ENCODE data around the gene LEMD2.
"Not testable (repeated sequence)": the region's sequence is repeated elsewhere in the genome, so short reads cannot be mapped to it uniquely, and the experiment has no call there.

The LEMD2 gene

DNA sequence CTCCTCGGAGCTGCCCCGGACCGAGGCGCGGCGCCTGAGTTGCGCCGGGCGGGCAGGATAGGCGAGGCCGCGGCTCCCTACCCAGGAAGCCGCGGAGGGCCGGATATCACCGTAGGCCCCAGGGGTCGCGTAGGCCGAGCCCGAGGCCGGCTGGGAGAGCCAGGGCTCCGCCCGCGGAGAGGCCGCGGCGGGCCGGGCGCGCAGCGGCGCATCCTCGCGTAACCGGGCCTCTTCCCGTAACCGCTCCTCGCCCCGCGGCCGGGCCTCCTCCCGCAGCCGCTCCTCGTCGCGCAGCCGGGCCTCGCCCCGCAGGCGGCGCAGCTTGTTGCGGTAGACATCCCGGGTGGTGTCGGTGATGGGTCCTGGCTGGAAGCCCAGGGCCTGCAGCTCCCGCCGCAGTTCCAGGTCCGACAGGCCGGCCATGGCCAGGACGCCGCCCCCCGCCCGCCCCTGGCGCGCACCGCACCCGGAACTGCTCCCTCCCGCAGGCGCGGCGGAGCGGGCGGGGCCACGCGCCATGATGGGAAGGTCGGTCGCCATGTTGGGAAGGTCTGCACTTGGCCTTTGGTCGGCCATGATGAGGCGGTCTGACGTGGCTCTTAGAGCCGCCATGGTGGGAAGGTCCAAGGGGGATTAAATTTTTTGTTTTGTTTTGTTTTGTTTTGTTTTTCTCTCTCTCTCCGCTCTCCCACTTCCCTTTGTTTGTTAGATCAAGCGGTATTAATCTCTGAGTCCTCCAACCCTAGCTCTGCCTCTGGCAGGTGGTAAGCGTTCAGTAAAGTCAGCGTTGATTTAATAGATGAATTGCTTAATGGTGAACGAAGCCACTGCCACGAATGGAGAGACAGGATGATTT is at the start of gene LEMD2:
TSS of gene LEMD2 (minus strand) at position 437 of the 856 bp plus-strand sequence. CDS start at position 423, 14 bp downstream.
- peak; percentile 83 for DNase-seq
- peak within 1 kb of the TSS; percentile 92 for H3K27ac ChIP-seq
- in situ Hi-C loops (cut with HindIII; ENCODE audit: low pct_ligation_motif_present, low sequenced_read_pairs): no loop called here
- H3K36me3 ChIP-seq (replicated peaks): peaks cover 5% of the 10 kb centered on the region
- H3K27me3 ChIP-seq (replicated peaks): no peaks in the 10 kb centered on the region
- TF ChIP-seq, protein P1, sequence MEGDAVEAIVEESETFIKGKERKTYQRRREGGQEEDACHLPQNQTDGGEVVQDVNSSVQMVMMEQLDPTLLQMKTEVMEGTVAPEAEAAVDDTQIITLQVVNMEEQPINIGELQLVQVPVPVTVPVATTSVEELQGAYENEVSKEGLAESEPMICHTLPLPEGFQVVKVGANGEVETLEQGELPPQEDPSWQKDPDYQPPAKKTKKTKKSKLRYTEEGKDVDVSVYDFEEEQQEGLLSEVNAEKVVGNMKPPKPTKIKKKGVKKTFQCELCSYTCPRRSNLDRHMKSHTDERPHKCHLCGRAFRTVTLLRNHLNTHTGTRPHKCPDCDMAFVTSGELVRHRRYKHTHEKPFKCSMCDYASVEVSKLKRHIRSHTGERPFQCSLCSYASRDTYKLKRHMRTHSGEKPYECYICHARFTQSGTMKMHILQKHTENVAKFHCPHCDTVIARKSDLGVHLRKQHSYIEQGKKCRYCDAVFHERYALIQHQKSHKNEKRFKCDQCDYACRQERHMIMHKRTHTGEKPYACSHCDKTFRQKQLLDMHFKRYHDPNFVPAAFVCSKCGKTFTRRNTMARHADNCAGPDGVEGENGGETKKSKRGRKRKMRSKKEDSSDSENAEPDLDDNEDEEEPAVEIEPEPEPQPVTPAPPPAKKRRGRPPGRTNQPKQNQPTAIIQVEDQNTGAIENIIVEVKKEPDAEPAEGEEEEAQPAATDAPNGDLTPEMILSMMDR (IDR thresholded peaks at IDR 0.05; ENCODE audit: low read depth, low read length, missing control alignments): no peak
- H3K4me3 ChIP-seq (ENCODE audit: low read depth, low read length): peak within 1 kb of the TSS; percentile 69

DNA sequence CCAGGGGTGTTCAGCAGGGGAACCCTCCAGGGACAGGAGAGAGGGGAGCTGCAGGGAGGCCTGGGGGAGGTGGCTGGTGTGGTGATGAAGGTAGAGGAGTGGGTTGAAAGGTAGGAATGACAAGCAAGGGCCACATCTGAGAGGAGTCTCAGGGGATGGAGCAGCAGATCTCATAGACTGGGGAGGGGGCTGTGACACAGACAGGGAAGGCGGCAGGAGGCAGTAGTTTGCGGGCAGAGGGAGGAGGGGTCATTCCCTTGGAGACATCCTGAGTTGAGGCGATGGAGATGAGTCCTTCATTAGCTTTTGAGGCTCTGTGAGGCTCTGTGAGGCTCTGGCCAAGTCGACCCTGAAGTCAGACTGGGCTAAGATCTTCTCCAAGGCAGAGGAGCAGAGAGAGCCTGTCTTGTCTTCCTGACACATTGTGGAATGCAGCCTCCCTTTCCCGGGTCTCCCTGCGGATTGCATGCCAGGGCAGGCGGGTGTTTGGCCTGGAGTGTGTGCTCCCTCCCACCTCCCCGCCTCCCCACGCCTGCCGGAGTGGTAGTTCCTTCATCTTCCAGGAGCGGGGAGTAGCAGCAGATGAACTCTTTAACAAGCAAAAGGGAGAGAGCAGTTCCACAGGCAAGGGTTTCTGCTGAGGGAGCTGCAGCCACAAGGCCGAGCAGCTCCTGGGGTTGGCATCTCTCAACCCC is 49.2 kb upstream of the LEMD2 start:
- H3K36me3 ChIP-seq (replicated peaks): no peaks in the 10 kb centered on the region
- TF ChIP-seq, protein P1 (IDR thresholded peaks at IDR 0.05; ENCODE audit: low read depth, low read length, missing control alignments): no peak
- no peak overlapping the region for H3K27ac ChIP-seq
- DNase-seq: no peak
- no peaks in the 10 kb centered on the region for H3K27me3 ChIP-seq (replicated peaks)
- in situ Hi-C loops (cut with HindIII; ENCODE audit: low pct_ligation_motif_present, low sequenced_read_pairs): no loop called here
- no peak overlapping the region for H3K4me3 ChIP-seq (ENCODE audit: low read depth, low read length)

DNA sequence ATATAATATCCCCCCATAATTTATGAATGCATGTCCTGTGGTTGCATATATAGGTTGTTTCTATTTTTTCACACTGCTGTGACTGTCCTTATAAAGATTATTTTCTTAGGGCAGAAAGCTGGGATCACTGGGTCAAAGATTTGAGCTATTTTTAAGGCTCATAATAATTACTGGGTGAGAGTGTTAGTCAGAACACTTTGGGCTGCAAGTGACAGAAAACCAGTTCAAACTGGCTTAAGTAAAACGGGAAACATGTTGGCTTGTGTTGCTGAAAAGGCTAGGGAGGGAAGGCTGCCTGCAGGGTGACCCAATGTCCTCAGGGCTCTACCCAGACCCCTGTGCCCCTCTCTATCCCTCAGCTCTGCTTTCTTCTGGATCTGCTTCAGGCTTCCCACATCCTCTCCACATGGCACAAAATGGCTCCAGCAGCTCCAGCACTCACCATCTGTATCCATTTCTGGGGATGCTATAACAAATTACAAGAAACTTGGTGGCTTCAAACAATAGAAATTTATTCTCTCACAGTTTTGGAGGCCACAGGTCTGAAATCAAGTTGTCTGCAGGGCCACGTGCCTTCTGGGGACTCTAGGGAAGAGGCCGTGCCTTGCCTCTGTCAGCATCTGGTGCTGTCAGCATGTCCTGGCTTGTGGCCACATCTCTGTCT is 48.0 kb upstream of the LEMD2 start:
- Histone ChIP-seq H3K4me3 (ENCODE audit: low read depth, low read length) (no peak overlapping the region), H3K27me3 (replicated peaks) (no peaks in the 10 kb centered on the region), H3K36me3 (replicated peaks) (no peaks in the 10 kb centered on the region), H3K27ac (no peak overlapping the region)
- in situ Hi-C loops (cut with HindIII; ENCODE audit: low pct_ligation_motif_present, low sequenced_read_pairs): no loop called here
- TF ChIP-seq, protein P1 (IDR thresholded peaks at IDR 0.05; ENCODE audit: low read depth, low read length, missing control alignments): no peak
- DNase-seq: no peak

DNA sequence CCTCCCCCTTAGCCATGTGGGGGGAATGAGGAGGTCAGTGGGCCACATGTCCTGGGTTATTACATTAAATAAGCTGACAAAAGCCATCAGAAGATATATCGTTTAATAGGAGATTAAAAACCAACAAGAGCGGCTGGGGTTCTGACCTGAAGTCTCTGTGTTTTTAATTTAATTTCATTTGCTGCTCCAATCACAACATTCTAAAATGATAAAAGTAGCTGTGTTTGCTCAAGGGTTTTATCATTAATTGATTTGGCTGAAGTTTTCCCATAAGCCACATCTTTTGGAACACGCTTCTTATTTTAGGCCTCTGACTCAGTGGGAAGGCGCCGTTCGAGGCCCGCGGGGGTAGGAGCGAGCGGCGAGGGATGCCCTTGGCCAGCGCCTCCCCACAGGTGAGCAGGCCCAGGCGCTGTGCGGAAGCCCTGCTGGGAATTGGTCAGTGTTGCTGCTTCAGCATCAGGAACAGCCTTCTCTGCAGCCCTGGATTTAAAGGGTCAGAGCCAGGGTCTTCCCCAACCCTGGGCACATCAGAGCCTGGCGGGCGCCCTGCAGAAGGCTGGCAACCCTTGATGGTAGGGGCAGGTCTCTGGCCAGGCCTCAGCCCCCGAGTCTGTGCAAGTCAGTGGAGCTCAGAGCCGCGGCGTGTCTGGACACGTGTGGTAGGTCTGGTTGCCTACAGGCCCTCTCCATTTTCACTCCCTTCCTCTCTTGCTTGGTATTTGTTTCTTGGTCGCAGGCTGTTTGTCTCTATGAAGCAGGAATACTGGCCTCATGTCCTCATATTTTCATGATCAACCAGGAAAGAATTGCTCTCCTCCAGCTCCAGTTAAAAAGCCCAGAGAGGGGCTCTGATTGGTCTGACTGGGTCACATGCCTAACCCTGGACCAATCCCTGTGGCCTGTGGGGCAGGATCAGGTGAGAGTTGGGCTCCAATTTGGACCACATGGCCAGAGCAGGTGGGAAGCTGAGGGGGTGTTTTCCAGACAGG is 45.8 kb upstream of the LEMD2 start:
- TF ChIP-seq, protein P1 (IDR thresholded peaks at IDR 0.05; ENCODE audit: low read depth, low read length, missing control alignments): no peak
- Histone ChIP-seq H3K36me3 (replicated peaks) (no peaks in the 10 kb centered on the region), H3K27ac (no peak overlapping the region), H3K27me3 (replicated peaks) (peaks cover 5% of the 10 kb centered on the region), H3K4me3 (ENCODE audit: low read depth, low read length) (no peak overlapping the region)
- DNase-seq: no peak
- in situ Hi-C loops (cut with HindIII; ENCODE audit: low pct_ligation_motif_present, low sequenced_read_pairs): no loop called here

DNA sequence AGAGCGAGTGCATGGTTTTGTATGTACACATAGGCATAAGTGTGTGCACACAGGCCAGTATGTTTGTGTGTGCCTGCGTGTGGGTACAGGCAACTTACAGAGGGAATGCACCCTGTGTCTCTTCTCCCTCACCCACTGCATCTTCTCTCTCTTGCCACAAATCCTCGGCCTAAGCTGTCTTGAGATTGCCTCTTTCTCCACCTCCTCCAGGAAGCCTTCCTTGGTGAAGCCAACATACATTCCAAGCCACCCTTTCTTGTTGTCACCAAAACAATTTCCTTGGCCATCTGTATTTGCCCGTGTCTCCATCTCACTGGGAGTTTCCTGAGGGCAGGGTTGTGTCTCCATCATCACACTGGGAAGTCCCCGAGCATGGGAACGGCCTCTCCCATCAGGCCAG is 44.7 kb upstream of the LEMD2 start:
- TF ChIP-seq, protein P1 (IDR thresholded peaks at IDR 0.05; ENCODE audit: low read depth, low read length, missing control alignments): no peak
- DNase-seq: no peak
- H3K4me3 ChIP-seq (ENCODE audit: low read depth, low read length): no peak overlapping the region
- peaks cover 9% of the 10 kb centered on the region for H3K27me3 ChIP-seq (replicated peaks)
- no peaks in the 10 kb centered on the region for H3K36me3 ChIP-seq (replicated peaks)
- H3K27ac ChIP-seq: no peak overlapping the region
- in situ Hi-C loops (cut with HindIII; ENCODE audit: low pct_ligation_motif_present, low sequenced_read_pairs): no loop called here

DNA sequence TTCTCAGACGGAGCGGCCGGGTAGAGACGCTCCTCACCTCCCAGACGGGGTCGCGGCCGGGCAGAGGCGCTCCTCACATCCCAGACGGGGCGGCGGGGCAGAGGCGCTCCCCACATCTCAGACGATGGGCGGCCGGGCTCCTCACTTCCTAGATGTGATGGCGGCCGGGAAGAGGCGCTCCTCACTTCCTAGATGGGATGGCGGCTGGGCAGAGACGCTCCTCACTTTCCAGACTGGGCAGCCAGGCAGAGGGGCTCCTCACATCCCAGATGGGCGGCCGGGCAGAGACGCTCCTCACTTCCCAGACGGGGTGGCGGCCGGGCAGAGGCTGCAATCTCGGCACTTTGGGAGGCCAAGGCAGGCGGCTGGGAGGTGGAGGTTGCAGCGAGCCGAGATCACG is 43.9 kb upstream of the LEMD2 start:
- H3K27ac ChIP-seq; in situ Hi-C loops (cut with HindIII; ENCODE audit: low pct_ligation_motif_present, low sequenced_read_pairs); DNase-seq; H3K4me3 ChIP-seq (ENCODE audit: low read depth, low read length); H3K36me3 ChIP-seq (replicated peaks): not testable (repeated sequence)
- peaks cover 11% of the 10 kb centered on the region for H3K27me3 ChIP-seq (replicated peaks)

DNA sequence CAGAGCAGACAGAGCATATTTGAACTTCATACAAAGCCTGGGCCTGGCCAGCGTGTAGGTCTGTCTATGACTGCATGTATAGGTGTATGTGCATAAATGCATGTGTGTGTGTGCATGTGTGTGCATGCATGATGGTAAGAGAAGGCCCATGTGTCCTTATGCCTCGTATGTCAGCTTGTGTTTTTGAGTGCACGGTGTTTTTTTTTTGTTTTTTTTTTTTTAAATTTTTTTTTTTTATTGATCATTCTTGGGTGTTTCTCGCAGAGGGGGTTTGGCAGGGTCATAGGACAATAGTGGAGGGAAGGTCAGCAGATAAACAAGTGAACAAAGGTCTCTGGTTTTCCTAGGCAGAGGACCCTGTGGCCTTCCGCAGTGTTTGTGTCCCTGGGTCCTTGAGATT is 42.8 kb upstream of the LEMD2 start:
- DNase-seq; H3K27ac ChIP-seq; H3K4me3 ChIP-seq (ENCODE audit: low read depth, low read length); in situ Hi-C loops (cut with HindIII; ENCODE audit: low pct_ligation_motif_present, low sequenced_read_pairs); H3K36me3 ChIP-seq (replicated peaks): not testable (repeated sequence)
- H3K27me3 ChIP-seq (replicated peaks): peaks cover 11% of the 10 kb centered on the region

Data from brain microvascular endothelial cell (primary cell).